K562 (cell line): ENCODE results near the gene KIAA0930. TPM values are rescaled to one million over a fixed set of nuclear protein-coding genes. Genes with fewer than 3 reads are reported as not detected.

ENCODE experiments used
- ATAC-seq: fragments of 200-7000 bp; cut with Tn5 transposase; 3 replicates; pipeline ENCODE4 v1.9.1; 2020; ENCODE audit warnings: moderate library complexity
- BruUV-seq: library from RNA; stranded (reverse); fragments of 400-500 nt; replicated peaks from 2 replicates; lab custom pipeline; 2021; lab: Mats Ljungman, UMichigan
- CTCF ChIA-PET: fragments of 300-600 bp; formaldehyde crosslinking; extraction: SDS; loops from one replicate; lab custom pipeline; 2021; ENCODE audit warnings: low intra/inter-chr PET ratio; lab: Yijun Ruan, JAX
- POLR2A ChIA-PET: fragments of 300-600, 350-650 bp; sonication (Branson Sonifier 250); formaldehyde crosslinking; extraction: SDS; loops from one replicate; lab custom pipeline; 2021; ENCODE audit warnings: antibody characterized with exemption, inconsistent platforms; lab: Yijun Ruan, JAX
- DNase-seq, 4 experiments: peaks; one replicate each; pipeline versions ENCODE4 v3.0.0 to v3.0.0-alpha.2; 2011 to 2018; ENCODE audit warnings: low spot score in 3 of 4, mixed read lengths in 3 of 4; ENCODE audit errors: extremely low read depth in 1 of 4
- FAIRE-seq: peaks from 2 replicates; lab custom pipeline; 2011; peaks lifted over from hg19 to GRCh38; lab: Jason Lieb, UNC
- H2AFZ ChIP-seq: 2 replicates; pipeline ENCODE4 v1.6.0; 2011; ENCODE audit warnings: low read depth, low read length, control low read depth, inconsistent platforms
- H3K27ac ChIP-seq: fragments of 200-600 bp; 3 replicates; pipeline ENCODE4 v1.8.0; 2011; ENCODE audit warnings: low read depth, mild to moderate bottlenecking, control low read depth, inconsistent platforms, low read length, moderate library complexity, mixed read lengths; ENCODE audit errors: extremely low read depth
- H3K27me3 ChIP-seq, 2 experiments: fragments of 300-600 bp in 1 of 2; 2 replicates in 1 of 2; 3 replicates in 1 of 2; pipeline versions ENCODE4 v1.6.0 to v1.8.0; 2011; ENCODE audit warnings: inconsistent platforms in 2 of 2, low read length in 2 of 2, mild to moderate bottlenecking in 1 of 2, mixed read lengths in 1 of 2, moderate library complexity in 1 of 2; ENCODE audit not compliant: control insufficient read depth in 2 of 2, insufficient read depth in 2 of 2
- H3K36me3 ChIP-seq: fragments of 300-600 bp; 3 replicates; pipeline ENCODE4 v1.8.0; 2011; ENCODE audit warnings: mild to moderate bottlenecking, low read length, inconsistent platforms; ENCODE audit not compliant: control insufficient read depth, insufficient read depth
- H3K4me1 ChIP-seq, 2 experiments: fragments of 200-600 bp in 1 of 2; replicated peaks in 1 of 2; 2 replicates in 1 of 2; 3 replicates in 1 of 2; pipeline versions ENCODE4 v1.5.1 to v1.8.0; 2011; ENCODE audit warnings: inconsistent platforms in 2 of 2, low read length in 2 of 2, mild to moderate bottlenecking in 1 of 2, mixed read lengths in 1 of 2, moderate library complexity in 1 of 2; ENCODE audit not compliant: control insufficient read depth in 2 of 2, insufficient read depth in 2 of 2
- H3K4me2 ChIP-seq: 2 replicates; pipeline ENCODE4 v1.6.1; 2011; ENCODE audit warnings: low read length, control low read depth, inconsistent platforms, mixed read lengths; ENCODE audit not compliant: insufficient read depth
- H3K4me3 ChIP-seq: fragments of 200-600 bp; sonication (generic), shearing (Covaris generic); 2 replicates; pipeline ENCODE4 v1.5.1; 2016; ENCODE audit warnings: control low read depth, inconsistent platforms
- H3K79me2 ChIP-seq: fragments of 200-600 bp; 3 replicates; pipeline ENCODE4 v1.8.0; 2011; ENCODE audit warnings: low read length, inconsistent platforms; ENCODE audit not compliant: control insufficient read depth, insufficient read depth
- H3K9ac ChIP-seq, 2 experiments: 2 replicates each; pipeline versions ENCODE4 v1.6.0 to v1.6.1; 2011; ENCODE audit warnings: low read depth in 2 of 2, low read length in 2 of 2, control low read depth in 1 of 2, inconsistent platforms in 1 of 2, mild to moderate bottlenecking in 1 of 2, mixed read lengths in 1 of 2; ENCODE audit not compliant: insufficient read depth in 1 of 2
- H3K9me1 ChIP-seq: one replicate; pipeline ENCODE4 v1.6.0; 2011; ENCODE audit warnings: inconsistent platforms, mild to moderate bottlenecking, low read length, moderate library complexity; ENCODE audit not compliant: control insufficient read depth, insufficient read depth
- H3K9me3 ChIP-seq: replicated peaks from 2 replicates; pipeline ENCODE4 v1.5.1; 2011; ENCODE audit warnings: low read depth, low read length, inconsistent platforms; ENCODE audit not compliant: control insufficient read depth, insufficient read depth
- H4K20me1 ChIP-seq: replicated peaks from 2 replicates; pipeline ENCODE4 v1.6.1; 2011; ENCODE audit warnings: low read length, inconsistent platforms, mixed read lengths; ENCODE audit not compliant: control insufficient read depth, insufficient read depth
- CGGBP1 ChIP-seq: fragments of 250-450 bp; sonication (Bioruptor Pico); IDR thresholded peaks from 2 replicates; pipeline ENCODE4 v1.9.0; 2021; ENCODE audit warnings: mild to moderate bottlenecking
- HDAC2 ChIP-seq: fragments of 450-650 bp; IDR thresholded peaks from 2 replicates; pipeline ENCODE4 v1.6.1; 2016; ENCODE audit warnings: mild to moderate bottlenecking
- SPI1 ChIP-seq: IDR thresholded peaks from 2 replicates; pipeline ENCODE4 v1.6.1; 2011; ENCODE audit warnings: low read depth, low read length, control low read depth, borderline replicate concordance
- ZNF217 ChIP-seq: sonication (generic); formaldehyde crosslinking; IDR thresholded peaks from 2 replicates; pipeline ENCODE4 v1.8.0; 2022; ENCODE audit warnings: mild to moderate bottlenecking, missing genetic modification reagents
- WGBS: fragments of 100-300 bp; shearing (Covaris generic); methylation state at CpG from one replicate; pipeline ENCODE4 v1.1.6; 2016; ENCODE audit warnings: low coverage, mixed read lengths; ENCODE audit not compliant: insufficient coverage; ENCODE audit errors: missing lambda C conversion rate; 5-methylcytosine and 5-hydroxymethylcytosine counted together
- in situ Hi-C: fragments of 300-500 bp; cut with MboI; formaldehyde crosslinking; loops from 4 replicates; pipeline ENCODE4 v1.15.0; 2018; ENCODE audit warnings: inconsistent platforms, mixed read lengths
- intact Hi-C: fragments of 100-400 bp; cut with micrococcal nuclease; formaldehyde crosslinking; loops from 2 replicates; pipeline ENCODE4 v1.14.2; 2022
- polyA plus RNA-seq, 8 experiments: library from polyadenylated mRNA; depleted of rRNA in 4 of 8; stranded (reverse) in 5 of 8; unstranded in 3 of 8; fragments of >200 nt; fragmentation: Nextera tagmentation in 2 of 8; fragmentation: Illumina TruSeq in 1 of 8; extraction: Ambion mirVana in 2 of 8; extraction: Trizol in 1 of 8; gene quantifications; 2 replicates each; pipeline versions ENCODE4 v1.2.1 to v1.2.3, GENCODE V29; 2011 to 2014; ENCODE audit warnings: inconsistent platforms in 1 of 8, missing spikeins in 1 of 8
- total RNA-seq, 7 experiments: library from RNA; depleted of rRNA in 6 of 7; stranded (reverse); fragments of >200 nt in 6 of 7; fragmentation: Illumina TruSeq in 2 of 7; extraction: Trizol in 2 of 7; gene quantifications; 2 replicates each; pipeline versions ENCODE4 v1.2.1 to v1.2.3, GENCODE V29; 2011 to 2021; ENCODE audit warnings: low replicate concordance in 1 of 7
- TF ChIP-seq, protein P1 (sequence below): fragments of 450-650 bp; IDR thresholded peaks from 2 replicates; pipeline ENCODE4 v1.6.1; 2018; ENCODE audit not compliant: partially characterized antibody

The KIAA0930 gene
- total and polyA plus RNA-seq, 9 of the 15 experiments (the other 6 are each of a cell fraction or from before 2014, with no cell fraction given): 0.24 to 12.1 (median 6.4) TPM

DNA sequence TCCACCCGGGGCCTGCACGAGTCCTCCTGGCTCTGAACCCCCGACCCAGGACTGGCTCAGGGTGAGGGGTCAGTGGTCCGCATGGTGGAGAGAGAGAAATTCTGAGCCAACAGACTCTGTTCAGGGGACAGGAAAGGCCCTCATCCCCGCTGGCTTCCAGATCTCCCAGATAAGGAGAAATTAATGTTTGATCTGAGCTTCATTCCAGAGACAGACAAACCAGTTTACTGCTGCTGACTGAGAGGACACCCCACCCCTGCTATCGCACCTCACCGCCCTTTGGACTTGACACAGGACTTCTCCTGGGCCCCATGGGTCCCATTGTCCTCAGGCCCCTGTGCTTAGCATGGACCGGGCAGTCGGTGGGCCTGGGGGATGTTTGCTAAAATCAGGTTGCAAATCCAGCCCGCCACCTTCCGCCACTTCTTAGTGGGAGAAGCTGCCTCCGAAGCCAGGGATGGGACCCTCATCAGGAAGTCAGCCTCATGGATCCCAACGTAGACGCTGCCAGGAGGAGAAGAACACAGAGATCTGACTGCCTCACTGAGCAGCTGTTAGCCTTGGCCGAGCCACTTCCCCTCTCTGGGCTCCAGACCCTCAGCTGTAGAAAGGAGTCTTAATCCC is 32.9 kb upstream of the KIAA0930 start:
- ChIA-PET CTCF (no interaction called here), POLR2A (no interaction called here)
- Histone ChIP-seq H4K20me1 (no peaks in the 10 kb centered on the region), H3K79me2 (no peaks in the 10 kb centered on the region), H3K4me3 (no peak overlapping the region), H3K4me2 (no peak overlapping the region), H2AFZ (no peak overlapping the region), H3K36me3 (no peaks in the 10 kb centered on the region), H3K27me3 (peaks cover 0 to 8% of the 10 kb centered on the region in 2 experiments; a peak in 2 of 5 replicates), H3K9ac (no peak overlapping the region), H3K27ac (no peak overlapping the region), H3K9me1 (no peaks in the 10 kb centered on the region), H3K9me3 (no peaks in the 10 kb centered on the region), H3K4me1 (peaks cover 0 to 9% of the 10 kb centered on the region in 2 experiments; a peak in 3 of 5 replicates)
- intact Hi-C loops (no loop called here), in situ Hi-C loops (no loop called here)
- BruUV-seq: no TSS peak
- 21% methylated on average over 6 of the region's 15 CpGs for whole genome bisulfite sequencing
- DNase-seq: no peak
- no peak for FAIRE-seq
- TF ChIP-seq ZNF217 (CRISPR knock-in tag) (no peak), SPI1 (0 out of 2 replicates have a peak, but pooled peaks have one; percentile 11), CGGBP1 (CRISPR knock-in tag) (no peak)
- no peak for ATAC-seq

DNA sequence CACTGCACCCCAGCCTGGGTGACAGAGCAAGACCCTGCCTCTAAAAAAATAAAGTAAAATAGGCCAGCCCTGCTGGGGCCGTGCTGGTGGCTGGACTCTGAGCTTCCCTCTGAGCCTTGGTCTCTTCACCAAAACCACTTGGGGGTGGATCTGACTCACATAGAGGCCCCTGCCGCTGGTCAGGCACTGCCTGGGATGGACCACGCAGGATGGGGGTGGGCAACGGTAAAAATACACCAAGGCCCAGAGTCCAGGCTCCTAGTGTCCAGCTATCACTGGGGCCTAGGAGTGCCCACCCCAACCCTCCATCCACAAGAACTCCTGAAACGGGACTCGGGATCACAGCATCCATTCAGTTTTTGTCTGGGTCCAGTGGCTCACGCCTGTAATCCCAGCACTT is 31.8 kb upstream of the KIAA0930 start:
- no peaks in the 10 kb centered on the region for H4K20me1 ChIP-seq
- no peak overlapping the region for H2AFZ ChIP-seq
- H3K36me3 ChIP-seq: no peaks in the 10 kb centered on the region
- H3K9me1 ChIP-seq: no peaks in the 10 kb centered on the region
- no peak for DNase-seq
- ChIA-PET POLR2A (interaction anchor here (0.6 to 1.0 kb wide), 2 partner anchors 56 to 176 kb away, joined by 3 read pairs; no protein-coding TSS in a partner anchor), CTCF (interaction anchor here (0.6 kb wide), 1 partner anchor 12 kb away, joined by 4 read pairs; no protein-coding TSS in a partner anchor)
- no peak overlapping the region for H3K27ac ChIP-seq
- BruUV-seq: no TSS peak
- intact Hi-C loops (no loop called here), in situ Hi-C loops (no loop called here)
- 17% methylated on average over 6 of the region's 7 CpGs for WGBS
- no peak for ATAC-seq
- peaks cover 0 to 9% of the 10 kb centered on the region in 2 experiments; a peak in 3 of 5 replicates for H3K4me1 ChIP-seq
- no peak overlapping the region for H3K4me2 ChIP-seq
- no peaks in the 10 kb centered on the region for H3K9me3 ChIP-seq
- TF ChIP-seq, protein P1, sequence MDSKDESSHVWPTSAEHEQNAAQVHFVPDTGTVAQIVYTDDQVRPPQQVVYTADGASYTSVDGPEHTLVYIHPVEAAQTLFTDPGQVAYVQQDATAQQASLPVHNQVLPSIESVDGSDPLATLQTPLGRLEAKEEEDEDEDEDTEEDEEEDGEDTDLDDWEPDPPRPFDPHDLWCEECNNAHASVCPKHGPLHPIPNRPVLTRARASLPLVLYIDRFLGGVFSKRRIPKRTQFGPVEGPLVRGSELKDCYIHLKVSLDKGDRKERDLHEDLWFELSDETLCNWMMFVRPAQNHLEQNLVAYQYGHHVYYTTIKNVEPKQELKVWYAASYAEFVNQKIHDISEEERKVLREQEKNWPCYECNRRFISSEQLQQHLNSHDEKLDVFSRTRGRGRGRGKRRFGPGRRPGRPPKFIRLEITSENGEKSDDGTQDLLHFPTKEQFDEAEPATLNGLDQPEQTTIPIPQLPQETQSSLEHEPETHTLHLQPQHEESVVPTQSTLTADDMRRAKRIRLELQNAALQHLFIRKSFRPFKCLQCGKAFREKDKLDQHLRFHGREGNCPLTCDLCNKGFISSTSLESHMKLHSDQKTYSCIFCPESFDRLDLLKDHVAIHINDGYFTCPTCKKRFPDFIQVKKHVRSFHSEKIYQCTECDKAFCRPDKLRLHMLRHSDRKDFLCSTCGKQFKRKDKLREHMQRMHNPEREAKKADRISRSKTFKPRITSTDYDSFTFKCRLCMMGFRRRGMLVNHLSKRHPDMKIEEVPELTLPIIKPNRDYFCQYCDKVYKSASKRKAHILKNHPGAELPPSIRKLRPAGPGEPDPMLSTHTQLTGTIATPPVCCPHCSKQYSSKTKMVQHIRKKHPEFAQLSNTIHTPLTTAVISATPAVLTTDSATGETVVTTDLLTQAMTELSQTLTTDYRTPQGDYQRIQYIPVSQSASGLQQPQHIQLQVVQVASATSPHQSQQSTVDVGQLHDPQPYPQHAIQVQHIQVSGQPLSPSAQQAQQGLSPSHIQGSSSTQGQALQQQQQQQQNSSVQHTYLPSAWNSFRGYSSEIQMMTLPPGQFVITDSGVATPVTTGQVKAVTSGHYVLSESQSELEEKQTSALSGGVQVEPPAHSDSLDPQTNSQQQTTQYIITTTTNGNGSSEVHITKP: peak; percentile 63
- TF ChIP-seq HDAC2: no peak
- no peak overlapping the region for H3K9ac ChIP-seq
- H3K79me2 ChIP-seq: no peaks in the 10 kb centered on the region
- H3K27me3 ChIP-seq: peaks cover 0 to 8% of the 10 kb centered on the region in 2 experiments; a peak in 2 of 5 replicates
- H3K4me3 ChIP-seq: no peak overlapping the region
- FAIRE-seq: no peak
